Chondrocyte (in vitro differentiated cells): Measurements from ENCODE around the gene SH3YL1. TPM values are rescaled to one million over a fixed set of nuclear protein-coding genes. Genes with fewer than 3 reads are reported as not detected.

Experiments used
- DNase-seq: peaks from one replicate; pipeline ENCODE4 v3.0.0; 2021; ENCODE audit warnings: mixed read lengths, low spot score
- H3K27ac Mint-ChIP-seq: one replicate; pipeline ENCODE4 v1.8.0; 2021; ENCODE audit warnings: mild to moderate bottlenecking, moderate library complexity, mixed read lengths; ENCODE audit not compliant: unreplicated experiment
- H3K27me3 Mint-ChIP-seq: 2 replicates; pipeline ENCODE4 v1.8.0; 2021; ENCODE audit warnings: low read depth, mixed read lengths
- H3K36me3 Mint-ChIP-seq: 2 replicates; pipeline ENCODE4 v1.8.0; 2021; ENCODE audit warnings: low read depth, mixed read lengths
- H3K4me1 Mint-ChIP-seq: 2 replicates; pipeline ENCODE4 v1.8.0; 2021; ENCODE audit warnings: low read depth, mild to moderate bottlenecking, mixed read lengths
- H3K4me3 Mint-ChIP-seq: one replicate; pipeline ENCODE4 v1.8.0; 2021; ENCODE audit warnings: mild to moderate bottlenecking, moderate library complexity, mixed read lengths; ENCODE audit not compliant: unreplicated experiment
- H3K9me3 Mint-ChIP-seq: 2 replicates; pipeline ENCODE4 v1.8.0; 2021; ENCODE audit warnings: low read depth, mixed read lengths
- CTCF ChIP-seq: fragments of 200-600 bp; sonication (generic); IDR thresholded peaks from 2 replicates; pipeline ENCODE4 v1.5.0; 2021; ENCODE audit warnings: antibody characterized with exemption, mild to moderate bottlenecking, moderate library complexity
- long read RNA-seq: library from polyadenylated mRNA; stranded (forward); transcript quantifications from one replicate; pipeline ENCODE4 v2.0.0, GENCODE V29; 2021
- total RNA-seq: library from RNA; stranded (reverse); gene quantifications from 3 replicates; pipeline ENCODE4 v1.2.1, GENCODE V29; 2021

SH3YL1 gene
- total RNA-seq = 33.7 to 52.9 TPM (median 36.1 TPM) in 3 replicates
- long read RNA-seq, partial matches to known transcripts = 4 of 28 reads
- long read RNA-seq, other reads (novel, unspliced or antisense) = 23 of 28 reads

DNA sequence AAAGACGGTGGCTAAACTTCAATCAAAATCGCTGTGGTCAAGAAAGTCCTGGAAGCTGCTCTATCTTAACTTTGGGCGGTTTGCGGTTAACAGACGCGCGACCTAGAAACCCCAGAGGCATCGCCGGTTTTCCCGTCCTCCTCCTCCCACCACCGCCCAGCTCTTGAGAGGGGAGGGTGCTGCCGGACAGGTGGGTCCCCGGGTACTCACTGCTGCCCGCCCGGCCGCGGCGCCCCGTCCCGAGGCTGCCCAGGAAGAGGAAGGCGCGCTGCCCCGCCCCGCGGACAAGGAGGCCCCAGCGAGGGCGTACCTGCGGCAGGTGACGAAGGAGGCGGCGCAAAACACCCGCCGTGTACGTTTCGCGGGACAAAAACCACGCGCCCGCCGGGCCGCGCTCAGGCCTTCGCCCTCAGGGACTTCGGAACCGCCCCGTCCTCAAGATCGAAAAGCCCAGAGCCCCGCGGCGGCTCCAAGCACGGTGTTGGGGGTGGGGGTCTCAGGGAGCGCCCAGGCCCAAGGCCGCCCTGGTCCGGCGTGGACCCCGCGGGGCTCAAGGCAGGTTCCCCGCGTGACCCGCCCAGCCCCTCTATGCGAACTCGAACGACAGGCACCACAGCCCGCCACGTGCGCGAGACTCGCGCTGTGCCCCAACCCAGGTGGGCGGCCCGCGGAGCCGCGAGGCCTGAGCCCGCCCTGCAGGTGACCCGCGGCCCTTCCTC lies at the start of gene SH3YL1:
Gene SH3YL1 (minus strand): TSS at position 259 of the 719 bp plus-strand sequence. CDS start 48 bp downstream, at position 211.
- peak within 1 kb of the TSS; percentile 96 for H3K27ac Mint-ChIP-seq
- TF ChIP-seq CTCF = no peak
- peak; percentile 87 for DNase-seq
- H3K36me3 Mint-ChIP-seq = peaks cover 8% of the 10 kb centered on the region
- H3K4me3 Mint-ChIP-seq = peak within 1 kb of the TSS; percentile 92
- no peaks in the 10 kb centered on the region for H3K27me3 Mint-ChIP-seq
- H3K4me1 Mint-ChIP-seq = peaks cover 49% of the 10 kb centered on the region
- H3K9me3 Mint-ChIP-seq = peaks cover 2% of the 10 kb centered on the region

GRCh38 chr2:310994-311393 lies 47.2 kb upstream of the SH3YL1 start:
- H3K4me3 Mint-ChIP-seq = no peak overlapping the region
- no peaks in the 10 kb centered on the region for H3K27me3 Mint-ChIP-seq
- no peak for DNase-seq
- no peaks in the 10 kb centered on the region for H3K36me3 Mint-ChIP-seq
- no peak overlapping the region for H3K27ac Mint-ChIP-seq
- peaks cover 7% of the 10 kb centered on the region for H3K4me1 Mint-ChIP-seq
- TF ChIP-seq CTCF = no peak
- no peaks in the 10 kb centered on the region for H3K9me3 Mint-ChIP-seq

DNA sequence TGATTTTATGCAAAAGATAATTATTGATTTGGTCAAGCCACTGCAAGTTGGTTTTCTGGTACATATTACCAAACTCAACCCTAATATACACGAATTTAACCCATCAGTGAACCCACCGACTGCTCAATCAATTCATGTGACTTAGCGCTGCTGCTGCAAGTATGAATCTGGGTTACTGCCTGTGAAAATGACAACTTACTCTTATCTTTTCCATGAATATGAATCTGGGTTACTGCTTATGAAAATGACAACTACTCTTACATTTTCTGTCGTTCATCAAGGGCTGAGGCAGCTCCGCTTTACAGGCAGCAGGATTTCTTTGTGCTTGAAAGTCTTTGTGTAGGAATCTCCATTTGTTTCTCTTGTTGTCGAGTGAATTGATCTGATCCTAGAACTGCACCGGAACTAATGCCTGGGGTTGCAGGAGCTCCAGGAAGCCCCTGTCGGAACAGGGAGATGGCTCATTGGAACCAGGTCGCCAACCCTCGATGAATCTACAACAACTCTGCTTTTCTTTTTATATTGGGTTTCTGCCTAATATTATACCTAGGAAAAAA lies 46.2 kb upstream of the SH3YL1 start:
- no peaks in the 10 kb centered on the region for H3K9me3 Mint-ChIP-seq
- no peaks in the 10 kb centered on the region for H3K27me3 Mint-ChIP-seq
- no peak for DNase-seq
- no peak overlapping the region for H3K27ac Mint-ChIP-seq
- H3K4me1 Mint-ChIP-seq = peaks cover 5% of the 10 kb centered on the region
- no peaks in the 10 kb centered on the region for H3K36me3 Mint-ChIP-seq
- TF ChIP-seq CTCF = no peak
- H3K4me3 Mint-ChIP-seq = no peak overlapping the region

DNA sequence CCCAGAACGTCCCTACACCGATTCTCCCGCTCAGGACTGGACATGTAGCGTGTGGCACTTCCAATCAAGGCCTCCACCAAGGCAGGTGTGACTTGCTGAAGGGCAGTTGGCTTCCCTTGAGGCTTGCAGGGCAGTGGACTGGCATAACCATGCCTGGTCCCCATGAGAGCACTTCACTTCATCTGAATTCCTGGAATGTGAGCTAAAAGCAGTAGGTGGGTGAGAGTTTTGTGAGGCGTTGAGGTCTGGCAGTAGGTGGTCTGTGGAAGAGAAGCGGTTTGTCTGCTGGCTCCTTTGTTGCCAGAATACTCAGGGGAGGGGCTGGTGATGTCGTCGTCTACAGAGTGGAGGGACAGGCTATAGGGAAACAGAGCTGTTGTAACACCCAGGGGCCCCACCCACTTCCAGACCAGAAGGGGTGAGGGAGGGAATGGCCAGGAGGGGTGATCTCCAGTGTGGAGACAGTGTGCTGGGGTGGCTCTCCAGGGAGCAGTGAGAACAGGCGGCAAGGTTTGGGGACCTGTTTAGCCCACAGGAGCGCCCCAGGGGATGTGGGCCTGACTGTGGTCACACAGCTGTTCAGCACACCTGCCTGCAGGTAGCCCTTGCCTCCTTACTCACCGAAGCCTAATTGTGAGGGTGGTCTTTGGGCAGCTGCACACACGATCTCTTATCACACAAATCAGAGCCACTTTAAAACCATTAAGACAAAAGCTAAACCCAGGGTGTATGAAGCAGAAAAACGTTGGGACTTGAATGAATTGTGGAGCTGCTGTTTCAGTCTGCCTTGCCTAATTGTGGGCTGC lies 45.5 kb upstream of the SH3YL1 start:
- H3K9me3 Mint-ChIP-seq = no peaks in the 10 kb centered on the region
- H3K27ac Mint-ChIP-seq = peak overlapping the region; percentile 1
- H3K36me3 Mint-ChIP-seq = no peaks in the 10 kb centered on the region
- DNase-seq = no peak
- peaks cover 5% of the 10 kb centered on the region for H3K4me1 Mint-ChIP-seq
- H3K27me3 Mint-ChIP-seq = no peaks in the 10 kb centered on the region
- no peak overlapping the region for H3K4me3 Mint-ChIP-seq
- no peak for TF ChIP-seq CTCF

GRCh38 chr2:305366-305765 lies 41.5 kb upstream of the SH3YL1 start:
- H3K9me3 Mint-ChIP-seq = peaks cover 22% of the 10 kb centered on the region
- TF ChIP-seq CTCF = no peak
- peaks cover 5% of the 10 kb centered on the region for H3K4me1 Mint-ChIP-seq
- no peak overlapping the region for H3K27ac Mint-ChIP-seq
- no peak overlapping the region for H3K4me3 Mint-ChIP-seq
- no peaks in the 10 kb centered on the region for H3K27me3 Mint-ChIP-seq
- H3K36me3 Mint-ChIP-seq = peaks cover 2% of the 10 kb centered on the region
- no peak for DNase-seq
